Measurements from ENCODE around the gene IKZF2. TPM values are rescaled to one million over a fixed set of nuclear protein-coding genes. Genes with fewer than 3 reads are reported as not detected.

IKZF2 gene
- total RNA-seq, 1 donor from 2014 or later: 4.4 TPM

GRCh38 chr2:213057977-213058376, 93.4 kb downstream of the IKZF2 start:
- DNase-seq (ENCODE audit: low read depth): no peak
- no peak for TF ChIP-seq CTCF (IDR thresholded peaks at IDR 0.05; ENCODE audit: insufficient read depth, low read length, poor library complexity, severe bottlenecking)
- Histone ChIP-seq H3K36me3 (ENCODE audit: control insufficient read depth, insufficient read depth, low read length) (no peaks in the 10 kb centered on the region), H3K4me3 (ENCODE audit: low read depth, low read length) (no peak overlapping the region), H3K27me3 (ENCODE audit: control insufficient read depth, insufficient read depth, low read length) (no peaks in the 10 kb centered on the region)

- no peak for DNase-seq (ENCODE audit: low read depth)
- TF ChIP-seq CTCF (IDR thresholded peaks at IDR 0.05; ENCODE audit: insufficient read depth, low read length, poor library complexity, severe bottlenecking): no peak
- no peaks in the 10 kb centered on the region for H3K27me3 ChIP-seq (ENCODE audit: control insufficient read depth, insufficient read depth, low read length)
- H3K36me3 ChIP-seq (ENCODE audit: control insufficient read depth, insufficient read depth, low read length): no peaks in the 10 kb centered on the region
- H3K4me3 ChIP-seq (ENCODE audit: low read depth, low read length): no peak overlapping the region
Observed at GRCh38 chr2:213046431-213046830, 105.0 kb downstream of the IKZF2 start.

GRCh38 chr2:213043566-213043965, 107.8 kb downstream of the IKZF2 start:
- TF ChIP-seq CTCF (IDR thresholded peaks at IDR 0.05; ENCODE audit: insufficient read depth, low read length, poor library complexity, severe bottlenecking): no peak
- no peaks in the 10 kb centered on the region for H3K27me3 ChIP-seq (ENCODE audit: control insufficient read depth, insufficient read depth, low read length)
- no peaks in the 10 kb centered on the region for H3K36me3 ChIP-seq (ENCODE audit: control insufficient read depth, insufficient read depth, low read length)
- DNase-seq (ENCODE audit: low read depth): no peak
- no peak overlapping the region for H3K4me3 ChIP-seq (ENCODE audit: low read depth, low read length)

GRCh38 chr2:213042262-213042661, 109.2 kb downstream of the IKZF2 start:
- DNase-seq (ENCODE audit: low read depth): no peak
- H3K4me3 ChIP-seq (ENCODE audit: low read depth, low read length): no peak overlapping the region
- no peak for TF ChIP-seq CTCF (IDR thresholded peaks at IDR 0.05; ENCODE audit: insufficient read depth, low read length, poor library complexity, severe bottlenecking)

GRCh38 chr2:213036836-213037235, 114.6 kb downstream of the IKZF2 start:
- TF ChIP-seq CTCF (IDR thresholded peaks at IDR 0.05; ENCODE audit: insufficient read depth, low read length, poor library complexity, severe bottlenecking): no peak
- no peak for DNase-seq (ENCODE audit: low read depth)
- Histone ChIP-seq H3K4me3 (ENCODE audit: low read depth, low read length) (no peak overlapping the region), H3K36me3 (ENCODE audit: control insufficient read depth, insufficient read depth, low read length) (no peaks in the 10 kb centered on the region), H3K27me3 (ENCODE audit: control insufficient read depth, insufficient read depth, low read length) (no peaks in the 10 kb centered on the region)

More at GRCh38 chr2:213042262-213042661, 109.2 kb downstream of the IKZF2 start:
- no peaks in the 10 kb centered on the region for H3K36me3 ChIP-seq (ENCODE audit: control insufficient read depth, insufficient read depth, low read length)
- H3K27me3 ChIP-seq (ENCODE audit: control insufficient read depth, insufficient read depth, low read length): no peaks in the 10 kb centered on the region

GRCh38 chr2:213034585-213034984, 116.8 kb downstream of the IKZF2 start:
- DNase-seq (ENCODE audit: low read depth): no peak
- no peaks in the 10 kb centered on the region for H3K36me3 ChIP-seq (ENCODE audit: control insufficient read depth, insufficient read depth, low read length)
- no peak overlapping the region for H3K4me3 ChIP-seq (ENCODE audit: low read depth, low read length)
- no peaks in the 10 kb centered on the region for H3K27me3 ChIP-seq (ENCODE audit: control insufficient read depth, insufficient read depth, low read length)
- TF ChIP-seq CTCF (IDR thresholded peaks at IDR 0.05; ENCODE audit: insufficient read depth, low read length, poor library complexity, severe bottlenecking): no peak

All from kidney epithelial cell (primary cell).